Activated T-helper 1 cell treated with anti-CD3 and anti-CD28 coated beads, Interleukin-12 subunit alpha, Interleukin-12 subunit beta, Interleukin-2, Interleukin-4 antibody, amounts not matched to agents 30 ng/mL and 10 ng/mL and 1 ng/mL, durations not matched to agents 14 hours and 24 hours and 36 hours (primary cell): ENCODE measurements around the gene MAP3K19. TPM values are rescaled to one million over a fixed set of nuclear protein-coding genes. Genes with fewer than 3 reads are reported as not detected.
"Not testable (repeated sequence)": the region's sequence is repeated elsewhere in the genome, so short reads cannot be mapped to it uniquely, and the experiment has no call there.

Experiments used
- DNase-seq: peaks from one replicate; pipeline ENCODE4 v3.0.0; 2021; ENCODE audit warnings: low spot score
- H3K27ac Mint-ChIP-seq: one replicate; pipeline ENCODE4 v1.8.0; 2021; ENCODE audit warnings: mild to moderate bottlenecking, mixed read lengths
- H3K27me3 Mint-ChIP-seq: one replicate; pipeline ENCODE4 v1.8.0; 2022; ENCODE audit warnings: mild to moderate bottlenecking, moderate library complexity, mixed read lengths; ENCODE audit not compliant: insufficient read depth
- H3K36me3 Mint-ChIP-seq: one replicate; pipeline ENCODE4 v1.8.0; 2021; ENCODE audit warnings: low read depth, mixed read lengths
- H3K4me1 Mint-ChIP-seq: one replicate; pipeline ENCODE4 v1.8.0; 2021; ENCODE audit warnings: low read depth, mixed read lengths
- H3K4me3 Mint-ChIP-seq: one replicate; pipeline ENCODE4 v1.8.0; 2021; ENCODE audit warnings: mild to moderate bottlenecking, moderate library complexity, mixed read lengths
- H3K9me3 Mint-ChIP-seq: one replicate; pipeline ENCODE4 v1.8.0; 2021; ENCODE audit warnings: mixed read lengths
- intact Hi-C: fragments of 100-400 bp; cut with micrococcal nuclease; formaldehyde crosslinking; loops from one replicate; pipeline ENCODE4 v1.15.1; 2024
- total RNA-seq: library from RNA; stranded (reverse); gene quantifications from 2 replicates; pipeline ENCODE4 v1.2.3, GENCODE V29; 2022

MAP3K19 gene
- not detected in 2 replicates for total RNA-seq

DNA sequence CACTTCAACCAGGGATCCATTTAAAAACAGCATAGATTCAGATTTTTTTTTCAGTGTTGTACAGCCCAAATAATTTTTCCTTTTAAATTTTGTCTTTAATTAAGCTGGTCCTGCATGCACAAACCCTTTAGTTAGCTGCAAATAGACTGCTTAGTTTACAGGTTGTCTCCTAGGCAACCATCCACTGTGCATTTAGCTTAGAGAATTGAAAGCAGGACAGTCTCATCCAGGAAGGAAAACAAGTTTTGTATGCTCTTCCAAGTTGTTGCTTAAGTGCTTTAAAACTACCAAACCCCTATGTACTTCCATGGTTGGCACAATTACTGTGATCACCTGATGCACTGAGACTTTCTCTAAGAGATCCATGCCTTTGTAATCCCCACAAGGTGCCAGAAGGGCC is at the start of gene MAP3K19:
TSS of gene MAP3K19 (minus strand) at position 148 of the 400 bp plus-strand sequence. CDS start 22,800 bp downstream, outside the sequence.
- Mint-ChIP-seq H3K27me3 (peaks cover 2% of the 10 kb centered on the region), H3K4me1 (peaks cover 15% of the 10 kb centered on the region), H3K9me3 (no peaks in the 10 kb centered on the region), H3K4me3 (no peak within 1 kb of the TSS), H3K36me3 (peaks cover 1% of the 10 kb centered on the region), H3K27ac (no peak within 1 kb of the TSS)
- DNase-seq, result no peak
- intact Hi-C loops, result no loop called here

DNA sequence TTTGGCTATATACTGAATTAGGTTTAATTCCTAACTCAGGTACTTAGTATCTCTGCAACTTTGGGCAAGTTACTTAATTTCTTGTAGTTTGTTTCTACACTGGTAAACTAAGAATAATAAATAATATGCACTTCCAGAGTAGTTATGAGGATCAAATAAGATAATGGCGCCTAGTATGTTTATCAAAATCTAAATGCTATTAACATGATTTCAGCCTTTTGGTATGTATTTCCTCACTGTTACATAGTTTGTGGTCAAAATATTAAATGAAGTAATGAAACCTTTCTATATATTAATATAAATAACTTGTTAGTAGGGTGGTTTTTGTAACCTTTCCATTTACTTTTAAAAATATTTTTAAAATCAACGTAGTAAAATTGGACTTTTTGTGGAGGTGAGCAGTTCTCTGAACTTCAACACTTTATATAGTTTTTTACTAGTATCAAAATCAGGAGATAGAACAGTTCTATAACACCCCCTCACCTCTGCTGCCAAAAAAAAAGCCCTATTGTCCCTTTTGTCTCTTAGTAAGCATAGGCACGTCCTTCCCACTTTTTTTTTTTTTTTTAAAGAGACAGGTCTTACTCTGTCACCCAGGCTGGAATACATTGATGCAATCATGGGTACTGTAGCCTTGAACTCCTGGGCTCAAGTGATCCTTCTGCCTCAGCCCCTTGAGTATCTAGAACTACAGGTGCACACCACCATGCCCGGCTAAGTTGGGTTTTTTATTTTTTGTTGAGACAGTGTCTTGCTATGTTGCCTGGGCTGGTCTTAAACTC is 49.6 kb upstream of the MAP3K19 start:
- peaks cover 34% of the 10 kb centered on the region for H3K36me3 Mint-ChIP-seq
- H3K9me3 Mint-ChIP-seq, result peaks cover 5% of the 10 kb centered on the region
- no peak overlapping the region for H3K27ac Mint-ChIP-seq
- intact Hi-C loops, result no loop called here
- no peak overlapping the region for H3K4me3 Mint-ChIP-seq
- peaks cover 23% of the 10 kb centered on the region for H3K4me1 Mint-ChIP-seq
- no peaks in the 10 kb centered on the region for H3K27me3 Mint-ChIP-seq
- no peak for DNase-seq

GRCh38 chr2:135095591-135095990 is 48.3 kb upstream of the MAP3K19 start:
- Mint-ChIP-seq H3K4me1 (peaks cover 16% of the 10 kb centered on the region), H3K27me3 (no peaks in the 10 kb centered on the region), H3K4me3 (no peak overlapping the region), H3K27ac (no peak overlapping the region), H3K9me3 (no peaks in the 10 kb centered on the region), H3K36me3 (peaks cover 31% of the 10 kb centered on the region)
- no peak for DNase-seq
- intact Hi-C loops, result no loop called here

DNA sequence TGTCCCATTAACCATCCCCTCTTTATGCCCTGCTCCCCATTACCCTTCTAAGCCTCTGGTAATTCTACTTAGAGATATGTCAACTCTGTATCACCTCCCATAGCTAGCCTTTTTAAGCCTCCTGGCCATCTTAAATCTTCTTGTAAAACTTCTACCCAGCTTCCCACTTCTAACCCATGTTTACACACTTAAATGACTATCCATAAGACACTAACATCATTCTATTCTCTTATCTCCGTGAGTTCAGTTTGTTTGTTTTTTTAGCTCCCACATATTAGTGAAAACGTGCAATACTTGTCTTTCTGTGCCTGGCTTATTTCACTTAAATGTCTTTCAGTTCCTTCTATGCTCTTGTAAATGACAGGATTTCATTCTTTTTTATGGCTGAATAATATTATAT is 47.3 kb upstream of the MAP3K19 start:
- intact Hi-C loops, result no loop called here
- DNase-seq, result no peak
- Mint-ChIP-seq H3K9me3 (peaks cover 2% of the 10 kb centered on the region), H3K36me3 (peaks cover 31% of the 10 kb centered on the region), H3K4me1 (peaks cover 8% of the 10 kb centered on the region), H3K4me3 (no peak overlapping the region), H3K27ac (no peak overlapping the region), H3K27me3 (no peaks in the 10 kb centered on the region)

GRCh38 chr2:135093670-135094330 is 46.6 kb upstream of the MAP3K19 start:
- Mint-ChIP-seq H3K27ac (no peak overlapping the region), H3K9me3 (peaks cover 9% of the 10 kb centered on the region), H3K4me3 (no peak overlapping the region), H3K27me3 (no peaks in the 10 kb centered on the region), H3K36me3 (peaks cover 33% of the 10 kb centered on the region), H3K4me1 (peaks cover under 1% of the 10 kb centered on the region)
- intact Hi-C loops, result no loop called here
- DNase-seq, result no peak

GRCh38 chr2:135093193-135093592 is 45.9 kb upstream of the MAP3K19 start:
- intact Hi-C loops, result no loop called here
- no peak overlapping the region for H3K4me3 Mint-ChIP-seq
- peaks cover 10% of the 10 kb centered on the region for H3K9me3 Mint-ChIP-seq
- H3K36me3 Mint-ChIP-seq, result peaks cover 35% of the 10 kb centered on the region
- no peak for DNase-seq
- no peaks in the 10 kb centered on the region for H3K27me3 Mint-ChIP-seq
- H3K4me1 Mint-ChIP-seq, result no peaks in the 10 kb centered on the region
- H3K27ac Mint-ChIP-seq, result no peak overlapping the region

GRCh38 chr2:135091681-135092080 is 44.4 kb upstream of the MAP3K19 start:
- intact Hi-C loops, result no loop called here
- Mint-ChIP-seq H3K4me1 (no peaks in the 10 kb centered on the region), H3K36me3 (peaks cover 37% of the 10 kb centered on the region)

GRCh38 chr2:135089597-135089996 is 42.4 kb upstream of the MAP3K19 start:
- H3K27ac Mint-ChIP-seq, H3K4me1 Mint-ChIP-seq, H3K4me3 Mint-ChIP-seq, intact Hi-C loops, DNase-seq, H3K27me3 Mint-ChIP-seq: not testable (repeated sequence)
- Mint-ChIP-seq H3K36me3 (peaks cover 34% of the 10 kb centered on the region), H3K9me3 (peaks cover 15% of the 10 kb centered on the region)

More at GRCh38 chr2:135091681-135092080, 44.4 kb upstream of the MAP3K19 start:
- no peaks in the 10 kb centered on the region for H3K27me3 Mint-ChIP-seq
- H3K9me3 Mint-ChIP-seq, result peaks cover 10% of the 10 kb centered on the region
- H3K27ac Mint-ChIP-seq, result no peak overlapping the region
- H3K4me3 Mint-ChIP-seq, result no peak overlapping the region
- no peak for DNase-seq

GRCh38 chr2:135086222-135086621 is 39.0 kb upstream of the MAP3K19 start:
- Mint-ChIP-seq H3K27ac (no peak overlapping the region), H3K4me1 (peaks cover 10% of the 10 kb centered on the region), H3K36me3 (peaks cover 28% of the 10 kb centered on the region), H3K4me3 (no peak overlapping the region), H3K9me3 (peaks cover 20% of the 10 kb centered on the region), H3K27me3 (no peaks in the 10 kb centered on the region)
- intact Hi-C loops, result no loop called here
- DNase-seq, result no peak

- Mint-ChIP-seq H3K4me1 (peaks cover 12% of the 10 kb centered on the region), H3K27me3 (no peaks in the 10 kb centered on the region), H3K36me3 (peaks cover 41% of the 10 kb centered on the region), H3K27ac (no peak overlapping the region), H3K9me3 (peaks cover 21% of the 10 kb centered on the region), H3K4me3 (no peak overlapping the region)
- no peak for DNase-seq
- intact Hi-C loops, result no loop called here
Measured at GRCh38 chr2:135078417-135078816, 31.2 kb upstream of the MAP3K19 start.

- Mint-ChIP-seq H3K4me1 (peaks cover 12% of the 10 kb centered on the region), H3K27ac (no peak overlapping the region), H3K9me3 (peaks cover 36% of the 10 kb centered on the region), H3K36me3 (peaks cover 46% of the 10 kb centered on the region), H3K4me3 (no peak overlapping the region), H3K27me3 (no peaks in the 10 kb centered on the region)
- intact Hi-C loops, result no loop called here
- DNase-seq, result no peak
Measured at GRCh38 chr2:135076556-135076955, 29.3 kb upstream of the MAP3K19 start.

- Mint-ChIP-seq H3K4me3 (no peak overlapping the region), H3K36me3 (peaks cover 48% of the 10 kb centered on the region), H3K9me3 (peaks cover 37% of the 10 kb centered on the region), H3K4me1 (peaks cover 5% of the 10 kb centered on the region), H3K27ac (no peak overlapping the region), H3K27me3 (no peaks in the 10 kb centered on the region)
- intact Hi-C loops, result no loop called here
- DNase-seq, result no peak
Measured at GRCh38 chr2:135074216-135074615, 27.0 kb upstream of the MAP3K19 start.
